Hepatocyte (in vitro differentiated cells): ENCODE data around the gene STEAP3. TPM values are rescaled to one million over a fixed set of nuclear protein-coding genes. Genes with fewer than 3 reads are reported as not detected.
A peak's percentile ranks its signal among the peaks of the same experiment; 100 is the strongest.

ENCODE experiments used
- DNase-seq: peaks from one replicate; pipeline ENCODE4 v3.0.0-alpha.2; 2016; ENCODE audit warnings: low spot score
- H2AFZ ChIP-seq: fragments of 200-600 bp; sonication (generic); 2 replicates; pipeline ENCODE4 v1.6.0; 2016; ENCODE audit warnings: antibody characterized with exemption, mild to moderate bottlenecking
- H3K27ac ChIP-seq: fragments of 200-600 bp; sonication (generic); 2 replicates; pipeline ENCODE4 v1.5.1; 2016; ENCODE audit warnings: mild to moderate bottlenecking
- H3K27me3 ChIP-seq: fragments of 200-600 bp; sonication (generic); 2 replicates; pipeline ENCODE4 v1.6.1; 2016
- H3K36me3 ChIP-seq: fragments of 200-600 bp; sonication (generic); replicated peaks from 2 replicates; pipeline ENCODE4 v1.5.1; 2016; ENCODE audit warnings: low read depth; ENCODE audit not compliant: insufficient read depth
- H3K4me1 ChIP-seq: fragments of 200-600 bp; sonication (generic); 2 replicates; pipeline ENCODE4 v1.5.1; 2016; ENCODE audit warnings: mild to moderate bottlenecking, moderate library complexity; ENCODE audit not compliant: insufficient read depth
- H3K4me2 ChIP-seq: fragments of 200-600 bp; sonication (generic); 2 replicates; pipeline ENCODE4 v1.6.0; 2016
- H3K4me3 ChIP-seq: fragments of 200-600 bp; sonication (generic); 2 replicates; pipeline ENCODE4 v1.5.1; 2016; ENCODE audit warnings: mild to moderate bottlenecking
- H3K79me2 ChIP-seq: fragments of 200-600 bp; sonication (generic); 2 replicates; pipeline ENCODE4 v1.6.0; 2017; ENCODE audit warnings: mild to moderate bottlenecking
- H3K9me2 ChIP-seq: fragments of 200-600 bp; sonication (generic); replicated peaks from 2 replicates; pipeline ENCODE4 v1.6.0; 2017; ENCODE audit warnings: mild to moderate bottlenecking; ENCODE audit not compliant: insufficient read depth
- H3K9me3 ChIP-seq: fragments of 200-600 bp; sonication (generic); 2 replicates; pipeline ENCODE4 v1.5.1; 2016; ENCODE audit warnings: low read depth, mild to moderate bottlenecking
- H4K20me1 ChIP-seq: fragments of 200-600 bp; sonication (generic); 2 replicates; pipeline ENCODE4 v1.6.0; 2016; ENCODE audit warnings: mild to moderate bottlenecking; ENCODE audit not compliant: insufficient read depth, poor library complexity, severe bottlenecking
- CTCF ChIP-seq: fragments of 200-600 bp; sonication (generic); IDR thresholded peaks from 2 replicates; pipeline ENCODE4 v1.5.1; 2016; ENCODE audit warnings: antibody characterized with exemption, mild to moderate bottlenecking; ENCODE audit not compliant: poor library complexity
- EZH2 ChIP-seq: fragments of 200-600 bp; sonication (generic); IDR thresholded peaks from 2 replicates; pipeline ENCODE4 v1.6.1; 2016; ENCODE audit warnings: antibody characterized with exemption, mild to moderate bottlenecking, borderline replicate concordance
- EZH2phosphoT487 ChIP-seq: fragments of 200-600 bp; sonication (generic); IDR thresholded peaks from one replicate; pipeline ENCODE4 v1.6.1; 2018; ENCODE audit warnings: antibody characterized with exemption, mild to moderate bottlenecking, low read depth, moderate library complexity; ENCODE audit not compliant: unreplicated experiment, severe bottlenecking
- WGBS: methylation state at CpG from one replicate; pipeline ENCODE4 v1.1.6; 2016; ENCODE audit warnings: low lambda C conversion rate; ENCODE audit errors: missing lambda C conversion rate; 5-methylcytosine and 5-hydroxymethylcytosine counted together
- polyA plus RNA-seq: library from polyadenylated mRNA; unstranded; fragments of >200 nt; fragmentation: Nextera tagmentation; extraction: Ambion mirVana; gene quantifications from 2 replicates; pipeline ENCODE4 v1.2.1, GENCODE V29; 2016
- total RNA-seq: library from RNA; depleted of rRNA; stranded (reverse); fragments of >200 nt; gene quantifications from 2 replicates; pipeline ENCODE4 v1.2.3, GENCODE V29; 2014

The STEAP3 gene
- total and polyA plus RNA-seq, 2 experiments from 2014 or later: 11.2 to 12.0 TPM

GRCh38 chr2:119250718-119251290, 27.2 kb downstream of the STEAP3 start:
- H3K79me2 ChIP-seq: no peaks in the 10 kb centered on the region
- DNase-seq: no peak
- no peaks in the 10 kb centered on the region for H3K9me2 ChIP-seq
- no peak overlapping the region for H3K4me3 ChIP-seq
- no peak for TF ChIP-seq EZH2phosphoT487
- no peak for TF ChIP-seq CTCF
- no peak for TF ChIP-seq EZH2
- no peak overlapping the region for H3K4me2 ChIP-seq
- H2AFZ ChIP-seq: no peak overlapping the region
- H3K9me3 ChIP-seq: no peaks in the 10 kb centered on the region
- H4K20me1 ChIP-seq: no peaks in the 10 kb centered on the region
- peaks cover 8% of the 10 kb centered on the region for H3K4me1 ChIP-seq
- H3K27ac ChIP-seq: no peak overlapping the region
- no peaks in the 10 kb centered on the region for H3K36me3 ChIP-seq
- WGBS: 86% methylated on average over 10 of the region's 10 CpGs
- H3K27me3 ChIP-seq: no peaks in the 10 kb centered on the region

GRCh38 chr2:119251652-119252051, 28.0 kb downstream of the STEAP3 start:
- H4K20me1 ChIP-seq: no peaks in the 10 kb centered on the region
- 96% methylated on average over 5 of the region's 5 CpGs for WGBS
- no peak overlapping the region for H3K4me3 ChIP-seq
- no peak for DNase-seq
- H3K4me1 ChIP-seq: peaks cover 8% of the 10 kb centered on the region
- no peak overlapping the region for H2AFZ ChIP-seq
- no peak overlapping the region for H3K4me2 ChIP-seq
- no peaks in the 10 kb centered on the region for H3K79me2 ChIP-seq
- no peaks in the 10 kb centered on the region for H3K9me3 ChIP-seq
- TF ChIP-seq EZH2phosphoT487: no peak
- TF ChIP-seq EZH2: no peak
- no peak for TF ChIP-seq CTCF
- H3K9me2 ChIP-seq: no peaks in the 10 kb centered on the region
- no peaks in the 10 kb centered on the region for H3K27me3 ChIP-seq
- no peak overlapping the region for H3K27ac ChIP-seq
- no peaks in the 10 kb centered on the region for H3K36me3 ChIP-seq

GRCh38 chr2:119252186-119253113, 28.8 kb downstream of the STEAP3 start:
- H3K9me3 ChIP-seq: no peaks in the 10 kb centered on the region
- no peak overlapping the region for H2AFZ ChIP-seq
- DNase-seq: peak; percentile 78
- no peak overlapping the region for H3K4me3 ChIP-seq
- no peaks in the 10 kb centered on the region for H3K79me2 ChIP-seq
- H3K36me3 ChIP-seq: no peaks in the 10 kb centered on the region
- H3K27ac ChIP-seq: peak overlapping the region; percentile 87
- no peak overlapping the region for H3K4me2 ChIP-seq
- no peaks in the 10 kb centered on the region for H4K20me1 ChIP-seq
- H3K27me3 ChIP-seq: no peaks in the 10 kb centered on the region
- no peaks in the 10 kb centered on the region for H3K9me2 ChIP-seq
- 61% methylated on average over 12 of the region's 12 CpGs for WGBS
- H3K4me1 ChIP-seq: peaks cover 8% of the 10 kb centered on the region
- TF ChIP-seq EZH2phosphoT487 (no peak), EZH2 (no peak), CTCF (no peak)
